GM12878 (cell line): ENCODE data around the gene CCR7. TPM values are rescaled to one million over a fixed set of nuclear protein-coding genes. Genes with fewer than 3 reads are reported as not detected.
"Not testable (repeated sequence)": the region's sequence is repeated elsewhere in the genome, so short reads cannot be mapped to it uniquely, and the experiment has no call there.

Experiments used
- ATAC-seq: fragments of 200-7000 bp; cut with Tn5 transposase; 3 replicates; pipeline ENCODE4 v1.9.1; 2020; ENCODE audit warnings: mild to moderate bottlenecking, moderate library complexity
- BruUV-seq: library from RNA; stranded (reverse); fragments of 400-500 nt; replicated peaks from 2 replicates; lab custom pipeline; 2021; lab: Mats Ljungman, UMichigan
- CTCF ChIA-PET: fragments of 300-600 bp; sonication (Branson Sonifier 250); formaldehyde crosslinking; extraction: SDS; loops from one replicate; lab custom pipeline; 2021; ENCODE audit warnings: inconsistent platforms; lab: Yijun Ruan, JAX
- POLR2A ChIA-PET: fragments of 350-600 bp; formaldehyde crosslinking; extraction: SDS; loops from one replicate; lab custom pipeline; 2021; ENCODE audit warnings: inconsistent platforms; lab: Charles Lee
- RAD21 ChIA-PET: fragments of 300-600 bp; sonication (Branson Sonifier 250); formaldehyde crosslinking; loops from one replicate; lab custom pipeline; 2023; ENCODE audit warnings: antibody characterized with exemption; ENCODE audit not compliant: unreplicated experiment; lab: Charles Lee
- SMC1A ChIA-PET: fragments of 300-600 bp; sonication (Branson Sonifier 250); formaldehyde crosslinking; loops from one replicate; lab custom pipeline; 2023; ENCODE audit not compliant: unreplicated experiment, uncharacterized antibody; lab: Charles Lee
- DNase-seq: peaks from one replicate; pipeline ENCODE4 v3.0.0-alpha.2; 2011; ENCODE audit warnings: low read depth, low spot score
- FAIRE-seq: peaks from 3 replicates; lab custom pipeline; 2011; peaks lifted over from hg19 to GRCh38; lab: Jason Lieb, UNC
- H2AFZ ChIP-seq: 2 replicates; pipeline ENCODE4 v1.6.0; 2011; ENCODE audit warnings: low read depth, low read length, control low read depth; ENCODE audit not compliant: control insufficient read depth
- H3K27ac ChIP-seq: 2 replicates; pipeline ENCODE4 v1.5.1; 2011; ENCODE audit warnings: control low read depth; ENCODE audit not compliant: control insufficient read depth, insufficient read depth
- H3K27me3 ChIP-seq, 2 experiments: replicated peaks in 1 of 2; 2 replicates each; pipeline versions ENCODE4 v1.6.0 to v1.6.1; 2011; ENCODE audit warnings: low read length in 1 of 2; ENCODE audit not compliant: control insufficient read depth in 2 of 2, insufficient read depth in 2 of 2
- H3K36me3 ChIP-seq, 2 experiments: 2 replicates each; pipeline ENCODE4 v1.5.1; 2011; ENCODE audit warnings: low read length in 1 of 2; ENCODE audit not compliant: control insufficient read depth in 2 of 2, insufficient read depth in 2 of 2
- H3K4me1 ChIP-seq: 2 replicates; pipeline ENCODE4 v1.6.1; 2011; ENCODE audit warnings: mild to moderate bottlenecking, low read length, moderate library complexity, mixed read lengths; ENCODE audit not compliant: control insufficient read depth, insufficient read depth
- H3K4me2 ChIP-seq: 2 replicates; pipeline ENCODE4 v1.6.0; 2011; ENCODE audit warnings: control low read depth; ENCODE audit not compliant: control insufficient read depth, insufficient read depth
- H3K4me3 ChIP-seq: fragments of 200-600 bp; sonication (generic); 2 replicates; pipeline ENCODE4 v1.5.1; 2016
- H3K79me2 ChIP-seq: 2 replicates; pipeline ENCODE4 v1.6.0; 2011; ENCODE audit warnings: low read length; ENCODE audit not compliant: control insufficient read depth, insufficient read depth
- H3K9ac ChIP-seq: 2 replicates; pipeline ENCODE4 v1.8.0; 2011; ENCODE audit warnings: low read length, control low read depth, mixed read lengths; ENCODE audit not compliant: control insufficient read depth, insufficient read depth
- H3K9me3 ChIP-seq: replicated peaks from 3 replicates; pipeline ENCODE4 v1.5.1; 2011; ENCODE audit warnings: mild to moderate bottlenecking, low read length; ENCODE audit not compliant: control insufficient read depth, insufficient read depth
- H4K20me1 ChIP-seq: 2 replicates; pipeline ENCODE4 v1.6.0; 2011; ENCODE audit not compliant: control insufficient read depth, insufficient read depth
- MEF2B ChIP-seq: fragments of 450-650 bp; IDR thresholded peaks from 2 replicates; pipeline ENCODE4 v1.6.1; 2018; ENCODE audit warnings: mild to moderate bottlenecking, moderate library complexity; ENCODE audit not compliant: partially characterized antibody, poor library complexity, severe bottlenecking
- NKRF ChIP-seq: fragments of 450-650 bp; conservative IDR thresholded peaks from 2 replicates; pipeline ENCODE4 v1.6.1; 2017; ENCODE audit warnings: mild to moderate bottlenecking, moderate library complexity
- WRNIP1 ChIP-seq: IDR thresholded peaks from 2 replicates; pipeline ENCODE4 v1.6.1; 2011; ENCODE audit warnings: low read depth, low read length, improper control_type of control experiment, borderline replicate concordance
- WGBS: methylation state at CpG from one replicate; pipeline ENCODE4 v1.1.6; 2016; ENCODE audit warnings: low lambda C conversion rate; ENCODE audit not compliant: insufficient replicate concordance, insufficient coverage; ENCODE audit errors: missing lambda C conversion rate; 5-methylcytosine and 5-hydroxymethylcytosine counted together
- in situ Hi-C: fragments of 300-500 bp; cut with MboI; formaldehyde crosslinking; loops from 9 replicates; pipeline ENCODE4 v1.14.3; 2018; ENCODE audit warnings: mixed read lengths
- intact Hi-C: fragments of 100-400 bp; cut with micrococcal nuclease; formaldehyde crosslinking; loops from one replicate; pipeline ENCODE4 v1.14.2; 2022; ENCODE audit not compliant: unreplicated experiment
- polyA plus RNA-seq, 11 experiments: library from polyadenylated mRNA; depleted of rRNA in 4 of 11; unstranded in 6 of 11; stranded (reverse) in 5 of 11; fragments of >200 nt; fragmentation: Nextera tagmentation in 4 of 11; fragmentation: Illumina TruSeq in 1 of 11; extraction: Ambion mirVana in 4 of 11; extraction: Trizol in 1 of 11; gene quantifications; 1 replicate in 1 of 11; 2 replicates in 10 of 11; pipeline versions ENCODE4 v1.2.1 to v1.2.3, GENCODE V29; 2011 to 2016; ENCODE audit warnings: inconsistent platforms in 2 of 11, missing spikeins in 2 of 11, low read depth in 1 of 11
- total RNA-seq, 4 experiments: library from RNA; depleted of rRNA in 3 of 4; stranded (reverse); fragments of >200 nt in 3 of 4; fragmentation: Illumina TruSeq in 1 of 4; extraction: Trizol in 1 of 4; gene quantifications; 2 replicates each; pipeline versions ENCODE4 v1.2.1 to v1.2.3, GENCODE V29; 2013 to 2021
- TF ChIP-seq, protein P1 (sequence below): fragments of 450-650 bp; IDR thresholded peaks from 2 replicates; pipeline ENCODE4 v1.6.1; 2017; ENCODE audit warnings: mild to moderate bottlenecking, moderate library complexity
- TF ChIP-seq, protein P2 (sequence below): IDR thresholded peaks from 2 replicates; pipeline ENCODE4 v1.6.1; 2012; ENCODE audit warnings: low read depth, low read length, improper control_type of control experiment

The CCR7 gene
- total and polyA plus RNA-seq, 10 of the 15 experiments (the other 5 are each of a cell fraction or from before 2014, with no cell fraction given) = 131 to 1,171 (median 260) TPM

DNA sequence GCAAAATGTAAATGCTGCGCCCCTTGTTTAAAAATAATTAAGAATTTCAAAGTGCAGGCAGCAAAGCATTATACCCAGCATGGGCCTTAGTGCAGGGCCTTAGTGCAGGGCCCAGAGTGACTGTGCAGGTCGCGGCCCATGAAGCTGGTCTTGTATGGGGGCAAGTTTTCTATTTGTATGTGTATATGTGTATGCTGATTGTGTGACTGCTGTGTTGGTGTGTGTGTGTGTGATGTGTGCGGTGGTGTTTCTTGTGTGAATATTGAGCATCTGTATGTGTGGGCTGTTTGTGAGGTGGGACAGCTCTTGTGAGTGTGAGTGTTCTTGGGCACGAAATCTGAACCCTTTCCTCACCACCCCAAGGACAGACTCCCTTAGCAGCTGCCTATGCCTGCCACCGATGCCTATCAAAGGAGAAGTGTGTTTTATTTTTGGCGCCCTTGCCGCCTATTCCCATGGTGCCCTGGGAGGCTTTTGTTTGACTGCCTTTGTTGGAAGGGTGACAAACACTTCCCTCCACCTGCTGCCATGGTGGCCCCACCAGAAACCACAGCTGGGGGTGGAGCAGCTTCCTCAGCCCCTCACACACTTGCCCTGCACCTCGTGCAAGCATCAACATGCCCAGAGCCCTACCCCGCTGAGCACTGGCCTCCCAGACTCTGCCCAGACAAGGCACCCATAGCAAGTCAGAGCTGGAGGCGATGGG is 18.0 kb downstream of the CCR7 start (continued):
- TF ChIP-seq, protein P1, sequence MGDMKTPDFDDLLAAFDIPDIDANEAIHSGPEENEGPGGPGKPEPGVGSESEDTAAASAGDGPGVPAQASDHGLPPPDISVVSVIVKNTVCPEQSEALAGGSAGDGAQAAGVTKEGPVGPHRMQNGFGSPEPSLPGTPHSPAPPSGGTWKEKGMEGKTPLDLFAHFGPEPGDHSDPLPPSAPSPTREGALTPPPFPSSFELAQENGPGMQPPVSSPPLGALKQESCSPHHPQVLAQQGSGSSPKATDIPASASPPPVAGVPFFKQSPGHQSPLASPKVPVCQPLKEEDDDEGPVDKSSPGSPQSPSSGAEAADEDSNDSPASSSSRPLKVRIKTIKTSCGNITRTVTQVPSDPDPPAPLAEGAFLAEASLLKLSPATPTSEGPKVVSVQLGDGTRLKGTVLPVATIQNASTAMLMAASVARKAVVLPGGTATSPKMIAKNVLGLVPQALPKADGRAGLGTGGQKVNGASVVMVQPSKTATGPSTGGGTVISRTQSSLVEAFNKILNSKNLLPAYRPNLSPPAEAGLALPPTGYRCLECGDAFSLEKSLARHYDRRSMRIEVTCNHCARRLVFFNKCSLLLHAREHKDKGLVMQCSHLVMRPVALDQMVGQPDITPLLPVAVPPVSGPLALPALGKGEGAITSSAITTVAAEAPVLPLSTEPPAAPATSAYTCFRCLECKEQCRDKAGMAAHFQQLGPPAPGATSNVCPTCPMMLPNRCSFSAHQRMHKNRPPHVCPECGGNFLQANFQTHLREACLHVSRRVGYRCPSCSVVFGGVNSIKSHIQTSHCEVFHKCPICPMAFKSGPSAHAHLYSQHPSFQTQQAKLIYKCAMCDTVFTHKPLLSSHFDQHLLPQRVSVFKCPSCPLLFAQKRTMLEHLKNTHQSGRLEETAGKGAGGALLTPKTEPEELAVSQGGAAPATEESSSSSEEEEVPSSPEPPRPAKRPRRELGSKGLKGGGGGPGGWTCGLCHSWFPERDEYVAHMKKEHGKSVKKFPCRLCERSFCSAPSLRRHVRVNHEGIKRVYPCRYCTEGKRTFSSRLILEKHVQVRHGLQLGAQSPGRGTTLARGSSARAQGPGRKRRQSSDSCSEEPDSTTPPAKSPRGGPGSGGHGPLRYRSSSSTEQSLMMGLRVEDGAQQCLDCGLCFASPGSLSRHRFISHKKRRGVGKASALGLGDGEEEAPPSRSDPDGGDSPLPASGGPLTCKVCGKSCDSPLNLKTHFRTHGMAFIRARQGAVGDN = peak; percentile 88
- TF ChIP-seq, protein P2, sequence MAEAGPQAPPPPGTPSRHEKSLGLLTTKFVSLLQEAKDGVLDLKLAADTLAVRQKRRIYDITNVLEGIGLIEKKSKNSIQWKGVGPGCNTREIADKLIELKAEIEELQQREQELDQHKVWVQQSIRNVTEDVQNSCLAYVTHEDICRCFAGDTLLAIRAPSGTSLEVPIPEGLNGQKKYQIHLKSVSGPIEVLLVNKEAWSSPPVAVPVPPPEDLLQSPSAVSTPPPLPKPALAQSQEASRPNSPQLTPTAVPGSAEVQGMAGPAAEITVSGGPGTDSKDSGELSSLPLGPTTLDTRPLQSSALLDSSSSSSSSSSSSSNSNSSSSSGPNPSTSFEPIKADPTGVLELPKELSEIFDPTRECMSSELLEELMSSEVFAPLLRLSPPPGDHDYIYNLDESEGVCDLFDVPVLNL = peak; percentile 90
- TF ChIP-seq MEF2B = peak; percentile 37
- peak; percentile 63; the same call in 1 of the 2 replicates for TF ChIP-seq WRNIP1
- TF ChIP-seq NKRF = no peak

DNA sequence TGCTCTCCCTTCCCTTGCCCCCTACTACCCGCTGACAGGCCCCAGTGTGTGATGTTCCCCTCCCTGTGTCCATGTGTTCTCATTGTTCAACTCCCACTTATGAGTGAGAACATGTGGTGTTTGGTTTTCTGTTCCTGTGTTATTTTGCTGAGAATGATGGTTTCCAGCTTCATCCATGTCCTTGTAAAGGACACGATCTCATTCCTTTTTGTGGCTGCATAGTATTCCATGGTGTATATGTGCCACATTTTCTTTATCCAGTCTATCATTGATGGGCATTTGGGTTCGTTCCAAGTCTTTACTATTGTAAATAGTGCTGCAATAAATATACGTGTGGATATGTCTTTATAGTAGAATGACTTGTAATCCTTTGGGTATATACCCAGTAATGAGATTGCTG is 18.8 kb downstream of the CCR7 start:
- in situ Hi-C loops (loop anchor here (25.0 kb wide), 1 partner anchor 109 kb away; the partner anchor contains the start of gene IGFBP4), intact Hi-C loops (loop anchor here (5.0 to 10.0 kb wide), 2 partner anchors 184 to 248 kb away; partner anchors contain the start of genes GJD3 and KRT28)
- BruUV-seq, DNase-seq, H3K27ac ChIP-seq, H3K9ac ChIP-seq, H3K4me2 ChIP-seq, H4K20me1 ChIP-seq, H3K27me3 ChIP-seq, H3K9me3 ChIP-seq, H2AFZ ChIP-seq, H3K4me3 ChIP-seq, H3K36me3 ChIP-seq, H3K79me2 ChIP-seq, FAIRE-seq, ATAC-seq: not testable (repeated sequence)
- WGBS = 75% methylated on average over 4 of the region's 4 CpGs
- ChIA-PET CTCF (interaction anchor here (1.0 to 13.0 kb wide), 2 partner anchors 11 to 97 kb away, joined by 3 to 138 read pairs; no protein-coding TSS in a partner anchor), SMC1A (interaction anchor here (1.3 to 21.2 kb wide), 4 partner anchors 10 to 69 kb away, joined by 3 to 430 read pairs (median 51); partner anchors contain the start of gene CCR7), POLR2A (interaction anchor here (3.1 to 3.5 kb wide), 2 partner anchors 11 to 68 kb away, joined by 20 to 22 read pairs; no protein-coding TSS in a partner anchor), RAD21 (interaction anchor here (0.6 to 21.1 kb wide), 4 partner anchors 9 to 128 kb away, joined by 3 to 514 read pairs (median 16); partner anchors contain the start of gene TOP2A)
- H3K4me1 ChIP-seq = peaks cover 50% of the 10 kb centered on the region
